Panc1 (cell line): Measurements from ENCODE around the gene RBM47.

Experiments
- CTCF ChIP-seq: fragments of 450-650 bp; IDR thresholded peaks from 2 replicates; pipeline ENCODE4 v1.5.1; 2017; ENCODE audit warnings: mild to moderate bottlenecking
- POLR2AphosphoS5 ChIP-seq: IDR thresholded peaks from 2 replicates; pipeline ENCODE4 v1.6.1; 2012; ENCODE audit warnings: mild to moderate bottlenecking, low read depth, low read length, moderate library complexity
- SIN3A ChIP-seq: IDR thresholded peaks from 2 replicates; pipeline ENCODE4 v1.6.1; 2012; ENCODE audit warnings: low read depth, mild to moderate bottlenecking, low read length, moderate library complexity, borderline replicate concordance; ENCODE audit not compliant: insufficient read depth

- TF ChIP-seq SIN3A (no peak), POLR2AphosphoS5 (no peak), CTCF (no peak)
Measured at GRCh38 chr4:40375095-40375494, 254.6 kb downstream of the RBM47 start.
